Osteocyte (in vitro differentiated cells): Measurements from ENCODE around the gene WDR70. TPM values are rescaled to one million over a fixed set of nuclear protein-coding genes. Genes with fewer than 3 reads are reported as not detected.
"Not testable (repeated sequence)": the region's sequence is repeated elsewhere in the genome, so short reads cannot be mapped to it uniquely, and the experiment has no call there.

Source experiments
- DNase-seq: peaks from one replicate; pipeline ENCODE4 v3.0.0; 2021; ENCODE audit warnings: mixed read lengths; ENCODE audit not compliant: unreplicated experiment; ENCODE audit errors: extremely low spot score
- H3K27ac Mint-ChIP-seq: one replicate; pipeline ENCODE4 v1.8.0; 2021; ENCODE audit warnings: mild to moderate bottlenecking, mixed read lengths; ENCODE audit not compliant: unreplicated experiment
- H3K27me3 Mint-ChIP-seq: one replicate; pipeline ENCODE4 v1.8.0; 2021; ENCODE audit warnings: mixed read lengths; ENCODE audit not compliant: unreplicated experiment
- H3K36me3 Mint-ChIP-seq: one replicate; pipeline ENCODE4 v1.8.0; 2021; ENCODE audit warnings: mixed read lengths; ENCODE audit not compliant: unreplicated experiment
- H3K4me1 Mint-ChIP-seq: one replicate; pipeline ENCODE4 v1.8.0; 2021; ENCODE audit warnings: mixed read lengths; ENCODE audit not compliant: unreplicated experiment
- H3K4me3 Mint-ChIP-seq: one replicate; pipeline ENCODE4 v1.8.0; 2021; ENCODE audit warnings: mild to moderate bottlenecking, moderate library complexity, mixed read lengths; ENCODE audit not compliant: unreplicated experiment
- H3K9me3 Mint-ChIP-seq: one replicate; pipeline ENCODE4 v1.8.0; 2021; ENCODE audit warnings: mixed read lengths; ENCODE audit not compliant: unreplicated experiment
- total RNA-seq: library from RNA; stranded (reverse); gene quantifications from 2 replicates; pipeline ENCODE4 v1.2.1, GENCODE V29; 2021
- TF ChIP-seq, protein P1 (sequence below): fragments of 200-600 bp; sonication (generic); IDR thresholded peaks from 2 replicates; pipeline ENCODE4 v1.5.0; 2021; ENCODE audit warnings: antibody characterized with exemption, mild to moderate bottlenecking, moderate library complexity

Gene WDR70
- total RNA-seq, 1 donor from 2014 or later, result 35.4 TPM

DNA sequence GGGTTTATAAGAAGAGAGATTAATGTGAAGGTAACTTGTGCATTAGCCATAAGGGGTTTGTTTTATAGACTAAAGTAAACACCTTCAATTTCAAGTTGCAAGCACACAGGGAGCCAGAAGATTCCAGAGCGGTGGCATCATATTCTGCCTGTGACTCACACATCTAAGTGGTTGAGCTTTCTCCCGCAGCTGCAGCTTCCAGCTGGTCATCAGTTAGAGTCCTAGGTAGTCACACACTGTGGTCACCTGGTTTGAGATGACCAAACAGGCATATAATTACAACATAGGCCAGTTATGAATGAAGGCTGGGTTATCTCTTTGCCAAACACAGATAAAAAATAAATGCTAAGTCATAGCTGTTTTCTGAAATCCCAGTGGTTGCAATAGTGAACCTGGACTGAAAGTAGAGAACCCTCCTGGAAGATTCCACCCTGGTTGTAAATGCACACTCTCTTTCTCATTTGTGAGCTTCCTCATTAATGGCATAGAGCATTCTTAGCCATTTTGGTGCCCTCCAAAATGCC is 289.5 kb downstream of the WDR70 start:
- Mint-ChIP-seq H3K27me3 (no peaks in the 10 kb centered on the region), H3K27ac (peak overlapping the region; percentile 61), H3K4me3 (no peak overlapping the region), H3K9me3 (no peaks in the 10 kb centered on the region), H3K36me3 (peaks cover 3% of the 10 kb centered on the region), H3K4me1 (peaks cover 20% of the 10 kb centered on the region)
- TF ChIP-seq, protein P1, sequence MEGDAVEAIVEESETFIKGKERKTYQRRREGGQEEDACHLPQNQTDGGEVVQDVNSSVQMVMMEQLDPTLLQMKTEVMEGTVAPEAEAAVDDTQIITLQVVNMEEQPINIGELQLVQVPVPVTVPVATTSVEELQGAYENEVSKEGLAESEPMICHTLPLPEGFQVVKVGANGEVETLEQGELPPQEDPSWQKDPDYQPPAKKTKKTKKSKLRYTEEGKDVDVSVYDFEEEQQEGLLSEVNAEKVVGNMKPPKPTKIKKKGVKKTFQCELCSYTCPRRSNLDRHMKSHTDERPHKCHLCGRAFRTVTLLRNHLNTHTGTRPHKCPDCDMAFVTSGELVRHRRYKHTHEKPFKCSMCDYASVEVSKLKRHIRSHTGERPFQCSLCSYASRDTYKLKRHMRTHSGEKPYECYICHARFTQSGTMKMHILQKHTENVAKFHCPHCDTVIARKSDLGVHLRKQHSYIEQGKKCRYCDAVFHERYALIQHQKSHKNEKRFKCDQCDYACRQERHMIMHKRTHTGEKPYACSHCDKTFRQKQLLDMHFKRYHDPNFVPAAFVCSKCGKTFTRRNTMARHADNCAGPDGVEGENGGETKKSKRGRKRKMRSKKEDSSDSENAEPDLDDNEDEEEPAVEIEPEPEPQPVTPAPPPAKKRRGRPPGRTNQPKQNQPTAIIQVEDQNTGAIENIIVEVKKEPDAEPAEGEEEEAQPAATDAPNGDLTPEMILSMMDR, result no peak
- DNase-seq, result no peak

- H3K36me3 Mint-ChIP-seq, H3K27me3 Mint-ChIP-seq, H3K4me3 Mint-ChIP-seq, H3K9me3 Mint-ChIP-seq, H3K27ac Mint-ChIP-seq, DNase-seq: not testable (repeated sequence)
- H3K4me1 Mint-ChIP-seq, result peaks cover 20% of the 10 kb centered on the region
Observed at GRCh38 chr5:37672118-37672588, 293.0 kb downstream of the WDR70 start.

- DNase-seq, H3K4me1 Mint-ChIP-seq, H3K27ac Mint-ChIP-seq, H3K4me3 Mint-ChIP-seq, H3K9me3 Mint-ChIP-seq, H3K27me3 Mint-ChIP-seq, H3K36me3 Mint-ChIP-seq: not testable (repeated sequence)
Observed at GRCh38 chr5:37674361-37674760, 295.2 kb downstream of the WDR70 start.

GRCh38 chr5:37679326-37679725 is 300.2 kb downstream of the WDR70 start:
- peaks cover 23% of the 10 kb centered on the region for H3K9me3 Mint-ChIP-seq
- peaks cover 15% of the 10 kb centered on the region for H3K36me3 Mint-ChIP-seq
- H3K27ac Mint-ChIP-seq, DNase-seq, H3K27me3 Mint-ChIP-seq, H3K4me1 Mint-ChIP-seq, H3K4me3 Mint-ChIP-seq: not testable (repeated sequence)

DNA sequence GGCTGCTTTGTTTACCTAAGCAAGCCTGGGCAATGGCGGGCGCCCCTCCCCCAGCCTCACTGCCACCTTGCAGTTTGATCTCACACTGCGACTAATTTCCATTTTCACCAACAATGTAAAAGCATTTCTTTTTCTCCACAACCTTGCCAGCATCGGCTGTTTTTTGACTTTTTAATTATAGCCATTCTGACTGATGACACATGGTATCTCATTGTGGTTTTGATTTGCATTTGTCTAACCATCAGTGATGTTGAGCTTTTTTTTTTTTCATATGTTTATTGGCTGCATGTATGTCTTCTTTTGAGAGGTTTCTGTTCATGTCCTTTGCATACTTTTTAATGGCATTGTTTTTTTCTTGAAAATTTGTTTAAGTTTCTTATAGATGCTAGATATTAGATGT is 300.8 kb downstream of the WDR70 start:
- DNase-seq, H3K4me3 Mint-ChIP-seq, H3K4me1 Mint-ChIP-seq, H3K27ac Mint-ChIP-seq, H3K27me3 Mint-ChIP-seq: not testable (repeated sequence)
- peaks cover 15% of the 10 kb centered on the region for H3K36me3 Mint-ChIP-seq
- peaks cover 23% of the 10 kb centered on the region for H3K9me3 Mint-ChIP-seq

DNA sequence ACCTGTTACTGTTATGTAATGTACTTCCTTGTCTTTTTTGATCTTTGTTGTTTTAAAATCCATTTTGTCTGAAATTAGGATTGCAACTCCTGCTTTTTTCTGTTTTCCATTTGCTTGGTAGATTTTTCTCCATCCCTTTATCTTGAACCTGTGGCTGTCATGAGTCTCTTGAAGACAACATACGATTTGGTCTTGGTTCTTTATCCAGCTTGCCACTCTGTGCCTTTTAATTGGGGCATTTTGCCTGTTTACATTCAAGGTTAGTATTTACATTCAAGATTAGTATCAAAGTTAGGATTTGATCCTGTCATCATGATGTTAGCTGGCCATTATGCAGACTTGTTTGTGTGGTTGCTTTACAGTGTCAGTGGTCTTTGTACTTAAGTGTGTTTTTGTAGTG is 304.0 kb downstream of the WDR70 start:
- TF ChIP-seq, protein P1, result no peak
- Mint-ChIP-seq H3K4me3 (no peak overlapping the region), H3K4me1 (no peaks in the 10 kb centered on the region), H3K9me3 (peaks cover 18% of the 10 kb centered on the region), H3K27me3 (no peaks in the 10 kb centered on the region), H3K36me3 (peaks cover 10% of the 10 kb centered on the region), H3K27ac (no peak overlapping the region)
- DNase-seq, result no peak

DNA sequence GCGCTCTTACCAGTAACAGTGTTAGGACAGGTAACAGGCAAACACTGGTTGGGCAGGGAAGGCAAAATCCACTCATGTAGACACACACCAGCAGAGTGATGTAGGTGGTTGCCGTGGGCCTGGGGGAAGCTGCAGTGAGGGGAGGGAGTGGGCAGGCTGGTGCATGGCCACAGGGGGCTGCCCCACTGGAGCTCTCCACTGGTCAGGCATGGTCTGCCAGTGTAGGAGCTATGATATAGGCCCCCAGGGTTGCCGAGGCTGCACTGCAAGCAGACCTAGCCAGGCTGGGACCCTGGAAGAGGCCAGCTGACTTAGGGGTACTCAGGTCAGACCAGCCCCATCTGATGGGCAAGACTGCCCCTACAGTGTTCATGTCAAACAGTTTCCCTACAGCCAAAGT is 306.1 kb downstream of the WDR70 start:
- H3K27me3 Mint-ChIP-seq, result no peaks in the 10 kb centered on the region
- peaks cover 10% of the 10 kb centered on the region for H3K36me3 Mint-ChIP-seq
- H3K4me3 Mint-ChIP-seq, result no peak overlapping the region
- H3K4me1 Mint-ChIP-seq, result no peaks in the 10 kb centered on the region
- no peak overlapping the region for H3K27ac Mint-ChIP-seq
- TF ChIP-seq, protein P1, result no peak
- DNase-seq, result no peak
- H3K9me3 Mint-ChIP-seq, result peaks cover 23% of the 10 kb centered on the region
